IPS DF 19.7 (cell line): ENCODE results near the gene AP5B1.

ENCODE experiments used
- DNase-seq: peaks from one replicate; pipeline ENCODE4 v3.0.0-alpha.2; 2013; ENCODE audit warnings: low read depth, low spot score

The AP5B1 gene

GRCh38 chr11:65780770-65781151, at the start of gene AP5B1:
Gene AP5B1 (minus strand): TSS chr11:65780976. CDS start chr11:65780591, 385 bp downstream.
- DNase-seq, result no peak

GRCh38 chr11:65829459-65829858, 48.7 kb upstream of the AP5B1 start:
- no peak for DNase-seq

GRCh38 chr11:65826984-65827735, 46.4 kb upstream of the AP5B1 start:
- DNase-seq, result no peak

GRCh38 chr11:65822776-65823528, 42.2 kb upstream of the AP5B1 start:
- DNase-seq, result no peak

- no peak for DNase-seq
These were observed 40.3 kb upstream of the AP5B1 start for GRCh38 chr11:65821107-65821506.

GRCh38 chr11:65817835-65818680, 37.3 kb upstream of the AP5B1 start:
- no peak for DNase-seq

- no peak for DNase-seq
These were observed 36.6 kb upstream of the AP5B1 start for GRCh38 chr11:65817312-65817834.

- no peak for DNase-seq
These were observed 35.9 kb upstream of the AP5B1 start for GRCh38 chr11:65816696-65817095.

GRCh38 chr11:65814986-65815565, 34.3 kb upstream of the AP5B1 start:
- DNase-seq, result no peak

GRCh38 chr11:65814131-65814985, 33.6 kb upstream of the AP5B1 start:
- DNase-seq, result no peak

GRCh38 chr11:65811764-65812475, 31.1 kb upstream of the AP5B1 start:
- no peak for DNase-seq

GRCh38 chr11:65810046-65810868, 29.5 kb upstream of the AP5B1 start:
- DNase-seq, result no peak

- DNase-seq, result no peak
These were observed 28.7 kb upstream of the AP5B1 start for GRCh38 chr11:65809496-65809895.

- no peak for DNase-seq
These were observed 28.1 kb upstream of the AP5B1 start for GRCh38 chr11:65808744-65809341.

- DNase-seq, result no peak
These were observed 26.2 kb upstream of the AP5B1 start for GRCh38 chr11:65806979-65807378.

- DNase-seq, result no peak
These were observed 23.2 kb upstream of the AP5B1 start for GRCh38 chr11:65803797-65804492.

GRCh38 chr11:65802841-65803240, 22.1 kb upstream of the AP5B1 start:
- no peak for DNase-seq
